ENCODE results near the gene SMURF2. TPM values are rescaled to one million over a fixed set of nuclear protein-coding genes. Genes with fewer than 3 reads are reported as not detected.

Gene SMURF2
- total and polyA plus RNA-seq, 4 donors, result 9.9 to 85.6 (median 22.5) TPM

GRCh38 chr17:64544742-64545141 is 117.4 kb downstream of the SMURF2 start:
- H3K27ac ChIP-seq (ENCODE audit: low read depth in 1 of 2, low read length in 1 of 2), result no peak overlapping the region
- no peak overlapping the region for H3K9ac ChIP-seq (ENCODE audit: insufficient read depth in 1 of 2, low read length in 2 of 2)
- WGBS, 2 donors, result 98 to 99% methylated on average over 2 of the region's 2 CpGs
- no peaks in the 10 kb centered on the region for H3K4me1 ChIP-seq (ENCODE audit: control insufficient read depth in 5 of 5, insufficient read depth in 5 of 5, low read length in 5 of 5)
- TF ChIP-seq CTCF (IDR thresholded peaks at IDR 0.05; ENCODE audit: control extremely low read depth, extremely low read depth), result no peak
- no peaks in the 10 kb centered on the region for H3K9me3 ChIP-seq (ENCODE audit: control insufficient read depth in 4 of 4, insufficient read depth in 3 of 4, low read length in 3 of 4)
- DNase-seq (no peak), ATAC-seq (ENCODE audit: insufficient read depth, low FRiP score) (no peak)
- H3K36me3 ChIP-seq (ENCODE audit: control insufficient read depth in 4 of 4, insufficient read depth in 4 of 4, low read length in 4 of 4), result peaks cover 21 to 40% (median 29%) of the 10 kb centered on the region in 4 donors
- H3K27me3 ChIP-seq (ENCODE audit: control insufficient read depth in 3 of 3, insufficient read depth in 3 of 3, low read length in 2 of 3), result no peaks in the 10 kb centered on the region
- H3K4me3 ChIP-seq, result no peak overlapping the region

GRCh38 chr17:64540118-64540776 is 121.9 kb downstream of the SMURF2 start:
- H3K4me1 ChIP-seq (ENCODE audit: control insufficient read depth in 5 of 5, insufficient read depth in 5 of 5, low read length in 5 of 5), result peaks cover 0 to 10% (median 0%) of the 10 kb centered on the region in 5 donors
- no peak for ATAC-seq (ENCODE audit: insufficient read depth, low FRiP score)
- no peaks in the 10 kb centered on the region for H3K9me3 ChIP-seq (ENCODE audit: control insufficient read depth in 4 of 4, insufficient read depth in 3 of 4, low read length in 3 of 4)
- H3K27me3 ChIP-seq (ENCODE audit: control insufficient read depth in 3 of 3, insufficient read depth in 3 of 3, low read length in 2 of 3), result no peaks in the 10 kb centered on the region
- no peak for DNase-seq
- H3K4me3 ChIP-seq, result no peak overlapping the region
- H3K27ac ChIP-seq (ENCODE audit: low read depth in 1 of 2, low read length in 1 of 2), result no peak overlapping the region
- peaks cover 20 to 39% (median 34%) of the 10 kb centered on the region in 4 donors for H3K36me3 ChIP-seq (ENCODE audit: control insufficient read depth in 4 of 4, insufficient read depth in 4 of 4, low read length in 4 of 4)
- whole genome bisulfite sequencing, 2 donors, result 89% methylated on average over 5 of the region's 5 CpGs
- H3K9ac ChIP-seq (ENCODE audit: insufficient read depth in 1 of 2, low read length in 2 of 2), result no peak overlapping the region
- TF ChIP-seq CTCF (IDR thresholded peaks at IDR 0.05; ENCODE audit: control extremely low read depth, extremely low read depth), result no peak

- no peak for TF ChIP-seq CTCF (IDR thresholded peaks at IDR 0.05; ENCODE audit: control extremely low read depth, extremely low read depth)
- H3K9me3 ChIP-seq (ENCODE audit: control insufficient read depth in 4 of 4, insufficient read depth in 3 of 4, low read length in 3 of 4), result no peaks in the 10 kb centered on the region
- no peaks in the 10 kb centered on the region for H3K27me3 ChIP-seq (ENCODE audit: control insufficient read depth in 3 of 3, insufficient read depth in 3 of 3, low read length in 2 of 3)
- ATAC-seq (ENCODE audit: insufficient read depth, low FRiP score) (no peak), DNase-seq (peak; percentile 54 to 90 (median 78))
- no peak overlapping the region for H3K4me3 ChIP-seq
- peaks cover 25 to 46% (median 40%) of the 10 kb centered on the region in 4 donors for H3K36me3 ChIP-seq (ENCODE audit: control insufficient read depth in 4 of 4, insufficient read depth in 4 of 4, low read length in 4 of 4)
- no peak overlapping the region for H3K9ac ChIP-seq (ENCODE audit: insufficient read depth in 1 of 2, low read length in 2 of 2)
- WGBS, 2 donors, result 79 to 89% methylated on average over 7 of the region's 7 CpGs
- H3K27ac ChIP-seq (ENCODE audit: low read depth in 1 of 2, low read length in 1 of 2), result no peak overlapping the region
- peaks cover 0 to 10% (median 0%) of the 10 kb centered on the region in 5 donors for H3K4me1 ChIP-seq (ENCODE audit: control insufficient read depth in 5 of 5, insufficient read depth in 5 of 5, low read length in 5 of 5)
These were observed 123.5 kb downstream of the SMURF2 start for GRCh38 chr17:64538508-64539130.

All from lung (tissue), 12 donors.